GM19452 (cell line): ENCODE results near the gene NUP54.
A peak's percentile ranks its signal among the peaks of the same experiment; 100 is the strongest.

Experiments used
- ATAC-seq: cut with Tn5 transposase; IDR thresholded peaks from one replicate; pipeline ENCODE4 v1.9.1; 2021; ENCODE audit not compliant: unreplicated experiment

NUP54 gene

DNA sequence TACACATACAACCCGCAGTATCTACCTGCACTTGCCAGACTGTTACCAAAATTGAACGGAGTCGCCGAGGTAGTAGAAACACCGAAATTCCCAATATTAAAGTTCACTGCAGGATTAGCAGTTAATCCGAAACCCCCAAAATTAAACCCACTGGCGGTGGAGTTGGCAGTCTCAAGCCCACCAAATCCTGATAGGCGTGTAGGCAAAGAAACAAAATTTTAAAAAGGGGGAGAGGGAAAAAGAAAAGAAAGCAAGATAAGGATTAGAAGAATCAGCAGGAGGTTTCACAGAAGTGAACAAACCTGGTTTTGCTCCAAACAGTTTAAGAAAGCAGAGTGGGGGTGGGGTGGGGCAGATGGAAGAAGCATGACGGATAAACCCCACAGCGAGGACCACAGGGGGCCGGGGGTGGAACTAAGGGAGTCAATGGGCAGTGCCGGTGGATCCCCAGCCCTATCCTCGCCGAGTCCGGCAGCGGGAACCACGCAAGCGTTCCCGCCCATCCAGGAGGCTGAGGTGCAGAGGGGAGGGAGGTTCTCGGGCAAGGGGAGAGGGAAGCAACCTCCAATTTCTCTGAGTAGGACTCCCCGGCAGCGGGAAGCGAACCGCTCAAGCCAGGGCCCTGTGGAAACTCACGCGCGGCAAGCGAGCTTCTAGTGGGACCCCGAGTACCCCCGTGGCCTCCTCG lies 599 bp downstream of the NUP54 start:
- peak; percentile 31 for ATAC-seq

DNA sequence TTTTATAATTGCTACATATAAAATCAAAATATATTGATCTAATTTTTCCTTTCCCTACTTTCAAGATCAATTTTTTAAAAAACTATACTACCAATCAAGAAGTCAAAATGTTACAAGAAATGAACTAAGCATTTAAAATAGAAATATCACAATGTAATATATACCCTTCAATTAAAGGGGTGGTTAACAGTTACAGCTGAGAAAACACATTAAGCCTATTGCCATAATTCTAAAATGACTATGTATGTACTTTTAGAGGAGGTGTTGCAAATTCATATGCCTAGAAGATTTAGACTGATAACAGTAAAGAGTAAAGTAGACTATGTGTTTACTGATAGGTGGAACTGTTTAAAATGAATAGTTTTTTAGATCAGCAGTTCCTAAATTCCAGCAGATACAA lies 3.7 kb downstream of the NUP54 start:
- ATAC-seq: no peak

GRCh38 chr4:76141241-76141640 lies 7.0 kb downstream of the NUP54 start:
- ATAC-seq: no peak

DNA sequence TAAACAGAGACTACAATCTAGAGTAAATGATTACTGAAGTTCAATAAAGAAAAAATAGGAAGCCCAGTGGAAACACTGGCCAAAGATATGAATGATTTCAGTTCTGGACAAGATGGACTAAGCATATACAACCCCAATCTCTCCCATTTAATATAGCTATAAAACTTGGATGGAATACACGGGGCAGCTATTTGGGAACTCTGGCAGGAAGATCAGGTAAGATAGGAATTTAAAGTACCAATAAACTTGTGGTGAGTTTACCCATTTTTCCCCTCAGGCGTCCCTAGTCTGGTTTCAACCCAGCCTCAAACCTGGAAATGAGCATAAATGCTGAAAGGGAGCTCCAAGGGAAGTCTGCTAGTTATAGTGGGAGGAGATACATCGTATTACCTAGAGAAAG lies 20.4 kb downstream of the NUP54 start:
- no peak for ATAC-seq

DNA sequence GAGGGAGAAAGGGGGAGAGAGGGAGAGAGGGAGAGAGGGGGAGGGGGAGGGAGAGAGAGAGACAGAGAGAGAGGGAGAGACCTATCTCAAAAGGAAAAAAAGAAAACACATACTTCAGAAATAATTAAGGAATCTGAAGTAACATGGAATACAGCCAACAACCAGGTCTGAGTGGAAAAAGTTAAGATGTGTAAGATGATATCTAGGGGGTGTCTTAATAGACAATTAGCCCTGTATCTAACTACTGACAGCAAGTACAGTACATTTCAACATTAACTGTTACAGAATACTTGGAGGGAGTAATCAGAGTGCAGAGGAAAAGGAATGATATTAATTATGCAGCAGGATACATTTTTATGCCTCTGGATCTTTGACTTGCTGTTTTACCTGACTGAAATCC lies 22.4 kb downstream of the NUP54 start:
- no peak for ATAC-seq

GRCh38 chr4:76120199-76120598 lies 28.0 kb downstream of the NUP54 start:
- no peak for ATAC-seq

DNA sequence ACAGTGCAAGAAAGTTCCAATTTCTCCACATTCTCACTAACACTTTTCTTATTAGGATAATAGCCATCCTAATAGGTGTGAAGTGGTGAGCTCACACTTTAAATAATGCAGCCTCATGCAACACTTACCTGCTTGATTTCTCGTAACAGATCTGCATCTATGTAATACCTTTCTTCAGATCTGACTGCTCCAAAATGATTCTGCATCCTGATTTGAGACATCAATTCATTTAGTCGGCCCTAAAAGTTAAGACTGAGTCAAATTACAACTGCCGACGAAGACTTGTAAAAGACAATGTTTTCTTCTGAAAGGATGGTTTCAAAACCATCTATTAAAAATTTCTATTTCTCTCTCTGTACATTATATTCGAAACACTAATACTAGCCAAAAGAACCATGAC lies 30.7 kb downstream of the NUP54 start:
- no peak for ATAC-seq

DNA sequence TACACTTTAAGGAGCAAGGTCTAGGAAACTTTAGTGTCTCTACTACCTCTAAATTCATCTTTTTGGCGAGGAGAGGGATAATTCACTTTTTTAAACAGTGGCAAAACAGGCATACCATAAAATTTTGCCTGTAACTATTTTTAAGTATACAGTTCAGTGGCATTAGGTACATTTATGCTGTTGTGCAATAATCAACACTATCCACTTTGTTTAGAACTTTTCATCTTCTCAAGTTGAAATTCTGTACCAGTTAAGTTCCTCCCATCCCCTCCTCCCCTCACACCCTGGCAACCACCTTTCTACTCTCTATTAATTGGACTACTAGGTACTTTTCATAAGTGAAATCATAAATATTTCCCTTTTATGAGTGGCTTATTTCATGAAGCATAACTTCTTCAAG lies 31.4 kb downstream of the NUP54 start:
- ATAC-seq: no peak

DNA sequence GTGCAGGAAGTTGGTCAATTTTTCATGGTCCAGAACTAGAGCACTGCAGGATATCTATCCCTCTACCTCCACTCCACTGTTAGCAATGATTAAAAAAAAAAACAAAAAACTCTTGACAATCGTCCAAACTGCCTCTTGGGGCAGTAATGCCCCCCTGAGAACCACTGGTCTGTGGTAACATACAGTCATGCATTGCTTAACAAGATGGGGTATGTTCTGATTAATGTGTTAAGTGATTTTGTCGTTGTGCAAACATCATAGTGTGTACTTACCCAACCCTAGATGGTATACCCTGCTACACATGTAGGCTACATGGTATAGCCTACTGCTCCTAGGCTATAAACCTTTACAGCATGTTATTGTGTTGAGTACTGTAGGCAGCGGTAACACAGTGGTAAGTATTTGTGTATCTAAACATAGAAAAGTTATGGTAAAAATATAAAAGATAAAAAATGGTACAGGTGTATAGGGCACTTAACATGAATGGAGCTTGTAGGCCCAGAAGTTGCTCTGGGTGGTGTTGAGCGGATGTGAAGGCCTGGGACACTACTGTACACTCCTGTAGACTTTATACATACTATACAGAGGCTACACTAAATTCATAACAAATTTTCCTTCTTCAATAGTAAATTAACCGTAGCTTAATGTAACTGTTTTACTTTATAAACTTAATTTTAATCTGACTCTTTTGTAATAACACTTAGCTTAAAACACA lies 39.6 kb downstream of the NUP54 start:
- ATAC-seq: no peak

DNA sequence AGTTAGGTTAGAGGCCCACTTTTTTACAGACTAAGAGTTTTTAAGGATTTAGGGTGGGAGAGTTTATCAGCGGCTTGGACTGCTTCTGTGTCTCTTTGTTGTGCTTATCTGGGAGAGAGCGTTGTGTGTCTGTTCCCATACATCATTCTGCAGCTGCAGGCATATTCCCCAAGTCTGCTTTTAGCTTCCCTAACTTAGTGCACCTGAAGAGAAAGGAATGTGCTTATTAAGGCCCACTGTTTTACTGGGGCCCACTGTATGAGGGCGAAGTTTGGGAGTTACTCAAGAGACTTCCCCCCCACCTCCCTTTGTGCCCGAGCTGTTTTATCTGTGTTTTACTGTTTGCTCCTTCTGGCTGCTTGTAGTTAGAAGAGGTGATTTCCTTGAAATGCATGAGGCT lies 41.8 kb downstream of the NUP54 start:
- no peak for ATAC-seq

- no peak for ATAC-seq
These were observed 42.5 kb downstream of the NUP54 start for GRCh38 chr4:76105652-76106051.

DNA sequence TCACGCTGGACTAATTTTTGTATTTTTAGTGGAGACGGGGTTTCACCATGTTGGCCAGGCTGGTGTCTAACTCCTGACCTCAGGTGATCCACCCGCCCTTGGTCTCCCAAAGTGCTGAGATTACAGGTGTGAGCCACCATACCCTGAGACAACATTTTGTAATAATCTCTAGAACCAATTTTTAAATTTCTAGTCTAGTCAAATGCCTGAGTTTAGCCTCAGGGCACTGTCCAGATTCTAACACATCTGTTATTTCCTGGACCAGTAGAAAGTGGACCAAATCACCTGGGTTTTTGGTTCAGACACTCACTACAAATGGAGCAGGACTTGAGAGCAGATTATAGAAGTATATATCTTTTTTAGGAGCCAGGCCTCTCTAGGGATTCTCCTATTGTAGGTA lies 52.1 kb downstream of the NUP54 start:
- ATAC-seq: no peak

GRCh38 chr4:76095568-76095967 lies 52.6 kb downstream of the NUP54 start:
- ATAC-seq: no peak

DNA sequence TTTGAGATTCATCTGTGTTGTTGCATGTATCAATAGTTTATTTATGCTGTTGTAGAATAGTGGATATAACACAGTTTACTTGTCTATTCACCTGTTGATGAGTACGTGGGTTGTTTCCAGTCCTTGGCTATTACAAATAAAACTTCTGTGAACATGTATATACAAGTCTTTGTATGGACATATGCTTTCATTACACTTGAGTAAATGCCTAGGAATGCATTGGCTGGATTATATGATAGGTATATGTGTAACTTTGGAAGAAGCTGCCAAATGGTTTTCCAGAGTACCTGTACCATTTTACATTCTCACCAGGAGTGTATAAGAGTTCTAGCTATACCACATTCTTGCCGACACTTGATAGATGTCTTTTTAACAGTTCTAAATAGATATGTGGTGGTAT lies 57.1 kb downstream of the NUP54 start:
- ATAC-seq: no peak

GRCh38 chr4:76090241-76090691 lies 57.9 kb downstream of the NUP54 start:
- ATAC-seq: no peak

- ATAC-seq: no peak
These were observed 59.5 kb downstream of the NUP54 start for GRCh38 chr4:76088719-76089118.

- no peak for ATAC-seq
These were observed 61.0 kb downstream of the NUP54 start for GRCh38 chr4:76087007-76087769.

GRCh38 chr4:76084542-76084941 lies 63.7 kb downstream of the NUP54 start:
- ATAC-seq: no peak

GRCh38 chr4:76083386-76083988 lies 64.7 kb downstream of the NUP54 start:
- no peak for ATAC-seq

DNA sequence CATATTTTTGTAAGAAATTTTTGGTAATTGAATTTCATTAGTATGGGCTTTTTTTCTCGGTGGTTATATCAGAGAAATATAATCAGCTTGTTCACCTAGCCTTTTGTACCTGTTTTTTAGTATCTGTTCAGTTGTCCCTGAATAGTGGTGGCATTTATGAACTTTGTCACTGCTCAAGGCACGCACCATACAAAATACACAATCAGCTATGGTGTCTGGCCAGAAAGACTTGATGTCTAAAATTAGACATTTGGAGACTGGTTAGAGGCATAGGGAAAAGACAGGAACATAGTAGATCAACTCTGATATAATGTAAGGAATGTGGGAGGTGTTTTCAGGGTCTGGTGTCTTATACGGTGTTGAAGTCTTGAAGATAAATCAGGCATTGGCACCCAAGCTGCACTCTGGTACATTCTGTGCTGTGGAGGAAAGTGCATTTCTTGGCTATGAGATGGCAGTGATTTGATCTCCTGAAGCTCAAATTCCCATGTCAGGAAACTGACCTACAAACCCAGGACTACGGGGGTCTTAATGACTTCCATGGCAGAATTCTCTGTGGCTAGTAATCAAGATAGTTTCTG lies 70.1 kb downstream of the NUP54 start:
- ATAC-seq: no peak

DNA sequence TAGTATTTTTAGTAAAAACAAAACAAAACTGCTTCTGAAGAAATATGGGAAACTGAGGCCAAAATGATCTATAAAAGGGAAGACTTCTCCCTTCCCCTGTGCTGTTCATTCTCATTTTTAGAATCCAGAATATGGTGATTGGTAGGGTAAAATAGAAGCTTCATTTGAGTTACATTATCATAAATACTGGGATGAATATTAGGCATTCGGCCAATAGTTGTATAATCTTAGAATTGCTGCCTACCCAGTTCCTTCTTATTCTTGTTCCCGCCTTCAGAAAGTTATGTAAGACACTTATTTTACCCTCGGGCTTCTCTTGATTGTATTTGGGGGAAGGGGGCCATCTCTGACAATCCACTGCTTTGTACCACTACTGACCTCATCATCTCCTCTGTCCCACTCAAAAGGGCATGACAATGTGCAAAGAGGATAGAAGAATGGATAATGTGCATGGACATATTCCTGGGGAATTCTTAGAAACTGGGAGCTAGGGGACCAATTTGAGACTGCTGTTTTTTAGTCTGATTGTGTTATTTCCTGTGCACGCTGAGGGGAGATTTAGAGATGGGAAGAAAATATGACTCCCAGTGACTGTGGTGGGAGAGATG lies 73.1 kb downstream of the NUP54 start:
- no peak for ATAC-seq
